ENCODE measurements around the gene CMIP.

GRCh38 chr16:81599034-81599744 is 154.6 kb downstream of the CMIP start:
- TF ChIP-seq, protein P1, sequence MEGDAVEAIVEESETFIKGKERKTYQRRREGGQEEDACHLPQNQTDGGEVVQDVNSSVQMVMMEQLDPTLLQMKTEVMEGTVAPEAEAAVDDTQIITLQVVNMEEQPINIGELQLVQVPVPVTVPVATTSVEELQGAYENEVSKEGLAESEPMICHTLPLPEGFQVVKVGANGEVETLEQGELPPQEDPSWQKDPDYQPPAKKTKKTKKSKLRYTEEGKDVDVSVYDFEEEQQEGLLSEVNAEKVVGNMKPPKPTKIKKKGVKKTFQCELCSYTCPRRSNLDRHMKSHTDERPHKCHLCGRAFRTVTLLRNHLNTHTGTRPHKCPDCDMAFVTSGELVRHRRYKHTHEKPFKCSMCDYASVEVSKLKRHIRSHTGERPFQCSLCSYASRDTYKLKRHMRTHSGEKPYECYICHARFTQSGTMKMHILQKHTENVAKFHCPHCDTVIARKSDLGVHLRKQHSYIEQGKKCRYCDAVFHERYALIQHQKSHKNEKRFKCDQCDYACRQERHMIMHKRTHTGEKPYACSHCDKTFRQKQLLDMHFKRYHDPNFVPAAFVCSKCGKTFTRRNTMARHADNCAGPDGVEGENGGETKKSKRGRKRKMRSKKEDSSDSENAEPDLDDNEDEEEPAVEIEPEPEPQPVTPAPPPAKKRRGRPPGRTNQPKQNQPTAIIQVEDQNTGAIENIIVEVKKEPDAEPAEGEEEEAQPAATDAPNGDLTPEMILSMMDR (IDR thresholded peaks at IDR 0.05): no peak
- TF ChIP-seq POLR2A (IDR thresholded peaks at IDR 0.05) (no peak), EP300 (IDR thresholded peaks at IDR 0.05) (no peak)
